Rectal smooth muscle tissue (tissue), 1 donor: ENCODE data around the gene DLG1.

Experiments used
- H3K27ac ChIP-seq: one replicate; pipeline ENCODE4 v1.7.0; 2013; ENCODE audit warnings: low read depth, low read length, inconsistent platforms
- H3K27me3 ChIP-seq: one replicate; pipeline ENCODE4 v1.7.0; 2013; ENCODE audit warnings: low read length; ENCODE audit not compliant: control insufficient read depth, insufficient read depth
- H3K36me3 ChIP-seq: one replicate; pipeline ENCODE4 v1.7.0; 2013; ENCODE audit warnings: low read length; ENCODE audit not compliant: control insufficient read depth, insufficient read depth
- H3K4me1 ChIP-seq: one replicate; pipeline ENCODE4 v1.7.0; 2013; ENCODE audit warnings: low read length; ENCODE audit not compliant: control insufficient read depth, insufficient read depth
- H3K4me3 ChIP-seq: one replicate; pipeline ENCODE4 v1.7.0; 2013; ENCODE audit warnings: low read length
- H3K9ac ChIP-seq: one replicate; pipeline ENCODE4 v1.7.0; 2013; ENCODE audit warnings: low read length

The DLG1 gene

DNA sequence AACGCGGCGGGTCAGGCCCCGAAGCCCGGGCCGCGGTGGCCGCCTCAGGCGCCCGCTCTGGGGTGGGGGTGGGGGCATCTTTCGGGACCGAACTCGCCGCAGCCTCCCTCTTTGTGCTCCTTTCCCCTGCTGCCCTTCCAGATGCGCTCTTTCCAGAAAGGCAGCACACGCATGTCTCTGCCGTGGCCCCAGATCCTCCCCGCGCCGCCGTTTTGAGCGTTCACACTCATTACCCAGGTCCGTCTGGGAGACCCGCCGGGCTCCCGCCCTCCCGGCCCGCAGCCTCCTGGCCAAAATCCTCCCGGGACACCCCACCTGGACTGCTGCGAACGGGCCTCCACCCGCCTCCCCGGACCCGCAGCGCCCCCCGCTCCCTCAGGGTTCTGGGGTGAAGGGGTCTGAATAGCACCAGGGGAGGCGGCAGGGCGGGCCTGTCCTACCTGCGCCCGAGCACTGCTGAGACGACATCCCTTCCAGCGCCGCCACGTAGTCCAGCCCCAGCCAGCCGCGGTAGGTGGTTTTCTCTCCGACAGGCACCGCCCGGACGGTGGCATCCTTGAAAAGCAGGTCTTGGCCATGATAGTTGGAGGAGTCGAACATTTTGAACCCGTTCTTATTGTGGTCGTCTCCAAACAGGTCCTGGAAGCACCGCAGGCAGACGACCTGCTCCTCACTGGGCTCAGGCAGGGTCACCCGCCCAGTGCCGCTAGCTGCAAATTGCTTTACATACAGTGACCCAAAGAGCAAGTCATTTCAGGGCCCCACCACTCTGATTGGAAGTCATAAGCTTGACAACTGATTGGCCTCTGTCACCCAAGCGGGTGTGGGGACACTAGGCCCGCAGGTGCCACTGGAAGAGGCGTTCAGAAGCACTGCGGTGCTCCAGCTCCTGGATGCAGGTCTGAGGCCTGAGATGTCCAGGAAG lies 294.7 kb downstream of the DLG1 start:
- H3K9ac ChIP-seq: no peak overlapping the region
- H3K4me3 ChIP-seq: peak overlapping the region; percentile 67
- H3K36me3 ChIP-seq: no peaks in the 10 kb centered on the region
- no peak overlapping the region for H3K27ac ChIP-seq
- no peaks in the 10 kb centered on the region for H3K27me3 ChIP-seq
- no peaks in the 10 kb centered on the region for H3K4me1 ChIP-seq

GRCh38 chr3:197002701-197003454 lies 295.5 kb downstream of the DLG1 start:
- no peaks in the 10 kb centered on the region for H3K4me1 ChIP-seq
- no peak overlapping the region for H3K9ac ChIP-seq
- H3K27ac ChIP-seq: peak overlapping the region; percentile 48
- peak overlapping the region; percentile 42 for H3K4me3 ChIP-seq
- H3K27me3 ChIP-seq: no peaks in the 10 kb centered on the region
- no peaks in the 10 kb centered on the region for H3K36me3 ChIP-seq

DNA sequence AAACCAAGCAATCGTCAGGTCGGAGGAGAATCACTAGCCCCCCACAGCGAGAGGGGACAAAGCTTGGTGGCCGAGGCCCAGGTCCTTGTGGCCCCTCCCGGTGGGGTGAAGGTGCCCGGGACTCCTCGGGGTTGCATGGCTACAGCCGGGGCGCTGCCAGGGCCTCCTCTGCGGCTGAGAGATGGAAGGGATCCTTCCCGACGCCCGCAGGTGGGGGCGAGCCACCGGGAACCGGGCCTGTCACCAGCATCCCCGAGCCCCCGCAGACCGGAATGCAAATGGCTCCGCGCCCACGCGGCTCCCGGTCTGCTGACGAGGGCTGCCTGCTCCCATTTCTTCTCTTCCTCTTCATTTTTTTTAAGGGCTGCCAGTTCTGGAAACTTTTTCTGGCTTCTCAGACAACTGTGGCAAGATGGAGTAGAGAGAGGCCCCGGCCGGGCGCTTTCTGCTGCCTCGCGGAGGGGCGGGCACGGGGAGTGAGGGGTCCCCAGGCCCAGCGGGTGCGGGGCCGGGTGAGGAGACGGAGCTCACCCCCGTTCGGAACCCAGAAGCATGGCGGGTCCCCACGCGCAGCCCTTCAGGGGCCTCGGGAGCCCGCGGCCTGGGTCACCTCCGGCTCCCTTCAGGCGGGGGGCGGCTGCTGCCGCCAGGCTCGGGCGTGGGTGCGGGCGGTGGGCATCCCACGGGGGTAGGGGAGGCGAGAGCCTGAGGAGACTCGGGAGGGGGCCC lies 296.3 kb downstream of the DLG1 start:
- H3K27me3 ChIP-seq: no peaks in the 10 kb centered on the region
- H3K4me3 ChIP-seq: peak overlapping the region; percentile 42
- H3K36me3 ChIP-seq: no peaks in the 10 kb centered on the region
- no peaks in the 10 kb centered on the region for H3K4me1 ChIP-seq
- H3K27ac ChIP-seq: peak overlapping the region; percentile 48
- no peak overlapping the region for H3K9ac ChIP-seq

GRCh38 chr3:197001106-197001971 lies 297.1 kb downstream of the DLG1 start:
- Histone ChIP-seq H3K27me3 (no peaks in the 10 kb centered on the region), H3K4me1 (no peaks in the 10 kb centered on the region), H3K9ac (no peak overlapping the region), H3K4me3 (no peak overlapping the region), H3K27ac (no peak overlapping the region), H3K36me3 (no peaks in the 10 kb centered on the region)

GRCh38 chr3:197000211-197000610 lies 298.2 kb downstream of the DLG1 start:
- H3K27me3 ChIP-seq: no peaks in the 10 kb centered on the region
- no peaks in the 10 kb centered on the region for H3K36me3 ChIP-seq
- H3K9ac ChIP-seq: no peak overlapping the region
- H3K27ac ChIP-seq: no peak overlapping the region
- H3K4me1 ChIP-seq: no peaks in the 10 kb centered on the region
- no peak overlapping the region for H3K4me3 ChIP-seq

DNA sequence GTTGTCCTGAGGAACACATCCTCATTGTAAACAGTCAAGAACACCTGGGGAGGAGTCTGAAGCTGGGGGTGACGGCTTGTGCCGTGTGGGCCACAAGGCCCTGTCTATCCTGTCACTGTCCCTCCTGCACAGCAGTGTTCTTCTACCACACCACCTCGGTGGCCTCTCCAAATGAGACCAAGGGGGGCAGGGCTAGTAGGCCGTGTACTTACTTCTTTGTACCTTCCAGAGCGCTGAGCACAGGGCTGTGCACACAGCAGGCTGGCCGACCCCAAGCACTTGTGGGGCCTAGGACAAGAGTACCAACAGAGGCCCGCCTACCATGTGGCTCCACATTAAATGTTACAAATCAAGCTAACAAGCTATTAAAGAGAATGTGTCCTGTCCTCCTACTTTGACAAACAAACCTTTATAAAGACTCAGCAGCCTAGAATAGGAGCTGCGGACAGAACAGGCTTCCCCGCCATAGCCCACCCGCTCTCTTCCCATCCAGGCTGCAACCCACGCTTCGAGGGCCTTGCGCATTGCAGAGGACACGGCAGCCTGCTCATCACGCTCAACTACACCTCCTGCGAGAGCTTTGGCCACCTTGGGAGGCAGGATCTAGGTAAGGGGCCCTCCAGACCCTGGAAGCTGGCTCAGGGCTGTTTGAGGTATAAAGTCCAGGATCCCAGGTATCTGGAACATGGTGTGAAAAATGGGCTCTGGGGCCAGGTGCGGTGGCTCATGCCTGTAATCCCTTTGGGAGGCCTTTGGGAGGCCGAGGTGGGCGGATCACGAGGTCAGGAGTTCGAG lies 299.2 kb downstream of the DLG1 start:
- no peaks in the 10 kb centered on the region for H3K4me1 ChIP-seq
- H3K4me3 ChIP-seq: no peak overlapping the region
- no peak overlapping the region for H3K27ac ChIP-seq
- H3K27me3 ChIP-seq: no peaks in the 10 kb centered on the region
- H3K9ac ChIP-seq: no peak overlapping the region
- H3K36me3 ChIP-seq: no peaks in the 10 kb centered on the region

GRCh38 chr3:196997311-196997710 lies 301.1 kb downstream of the DLG1 start:
- Histone ChIP-seq H3K27ac (no peak overlapping the region), H3K4me3 (no peak overlapping the region), H3K36me3 (no peaks in the 10 kb centered on the region), H3K27me3 (no peaks in the 10 kb centered on the region), H3K9ac (no peak overlapping the region), H3K4me1 (no peaks in the 10 kb centered on the region)

GRCh38 chr3:196996454-196997265 lies 301.8 kb downstream of the DLG1 start:
- no peak overlapping the region for H3K27ac ChIP-seq
- no peak overlapping the region for H3K4me3 ChIP-seq
- no peak overlapping the region for H3K9ac ChIP-seq
- H3K4me1 ChIP-seq: no peaks in the 10 kb centered on the region
- H3K36me3 ChIP-seq: no peaks in the 10 kb centered on the region
- H3K27me3 ChIP-seq: no peaks in the 10 kb centered on the region

DNA sequence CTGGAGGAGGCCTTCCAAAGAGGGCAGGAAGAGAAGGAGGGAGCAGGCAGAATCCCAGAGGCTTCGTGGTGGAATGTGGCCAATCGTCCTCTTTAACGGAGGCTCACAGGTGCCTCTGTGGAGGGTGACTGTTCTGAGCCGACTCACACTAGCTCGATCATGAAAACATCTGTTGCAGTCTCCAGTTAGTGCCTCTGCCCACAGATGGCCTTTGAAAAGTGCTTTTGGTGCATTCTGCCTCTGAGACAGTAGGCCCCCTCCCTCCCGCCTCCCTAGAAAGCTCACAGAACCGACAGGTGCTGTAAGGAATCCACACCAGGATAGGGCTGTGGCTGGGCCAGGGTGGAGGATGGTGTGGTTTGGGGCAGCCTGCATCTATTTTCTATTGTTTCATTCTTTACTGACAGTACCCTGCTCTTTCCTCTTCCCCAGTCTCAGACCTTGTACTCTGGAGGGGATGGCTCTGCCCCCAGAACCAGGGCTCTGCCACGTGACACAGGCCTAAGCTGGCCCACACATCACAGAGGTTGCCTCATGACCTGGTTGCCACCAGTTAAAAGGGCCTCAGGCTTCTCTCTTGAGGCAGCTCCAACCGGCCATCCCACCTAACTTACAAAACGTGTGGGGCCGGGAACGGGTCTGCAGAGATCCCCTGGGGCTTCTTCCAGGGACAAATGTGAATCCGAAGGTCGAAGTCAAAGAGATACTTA lies 302.6 kb downstream of the DLG1 start:
- Histone ChIP-seq H3K27me3 (no peaks in the 10 kb centered on the region), H3K4me3 (no peak overlapping the region), H3K27ac (no peak overlapping the region), H3K9ac (no peak overlapping the region), H3K4me1 (no peaks in the 10 kb centered on the region), H3K36me3 (no peaks in the 10 kb centered on the region)

GRCh38 chr3:196995027-196995426 lies 303.4 kb downstream of the DLG1 start:
- H3K4me3 ChIP-seq: no peak overlapping the region
- H3K27me3 ChIP-seq: no peaks in the 10 kb centered on the region
- H3K36me3 ChIP-seq: no peaks in the 10 kb centered on the region
- no peak overlapping the region for H3K9ac ChIP-seq
- no peak overlapping the region for H3K27ac ChIP-seq
- H3K4me1 ChIP-seq: no peaks in the 10 kb centered on the region
